HEK293 (cell line): ENCODE data around the gene ANTXRL.

Experiments
- SP2 ChIP-seq: fragments of 450-650 bp; formaldehyde crosslinking; IDR thresholded peaks from 2 replicates; pipeline ENCODE4 v1.5.1; 2016; ENCODE audit warnings: missing biosample characterization, missing genetic modification characterization
- ZBTB21 ChIP-seq: fragments of 450-650 bp; formaldehyde crosslinking; IDR thresholded peaks from 2 replicates; pipeline ENCODE4 v1.5.1; 2017; ENCODE audit warnings: missing biosample characterization, missing genetic modification characterization
- ZBTB8A ChIP-seq: fragments of 450-650 bp; formaldehyde crosslinking; IDR thresholded peaks from 2 replicates; pipeline ENCODE4 v1.5.1; 2016; ENCODE audit warnings: missing biosample characterization, missing genetic modification characterization
- ZNF121 ChIP-seq: fragments of 450-650 bp; formaldehyde crosslinking; IDR thresholded peaks from 2 replicates; pipeline ENCODE4 v1.5.1; 2016; ENCODE audit warnings: missing biosample characterization, missing genetic modification characterization
- ZNF132 ChIP-seq: fragments of 450-650 bp; formaldehyde crosslinking; IDR thresholded peaks from 2 replicates; pipeline ENCODE4 v1.5.1; 2017; ENCODE audit warnings: missing biosample characterization, missing genetic modification characterization, borderline replicate concordance
- ZNF202 ChIP-seq: fragments of 450-650 bp; formaldehyde crosslinking; IDR thresholded peaks from 2 replicates; pipeline ENCODE4 v1.5.1; 2016; ENCODE audit warnings: missing biosample characterization, missing genetic modification characterization, borderline replicate concordance
- ZNF266 ChIP-seq: fragments of 450-650 bp; formaldehyde crosslinking; IDR thresholded peaks from 2 replicates; pipeline ENCODE4 v1.5.1; 2016; ENCODE audit warnings: missing biosample characterization, missing genetic modification characterization, low read depth
- ZNF324 ChIP-seq: fragments of 450-650 bp; formaldehyde crosslinking; IDR thresholded peaks from 2 replicates; pipeline ENCODE4 v1.5.1; 2016; ENCODE audit warnings: missing biosample characterization, missing genetic modification characterization
- ZNF510 ChIP-seq: fragments of 450-650 bp; formaldehyde crosslinking; IDR thresholded peaks from 2 replicates; pipeline ENCODE4 v1.5.1; 2018; ENCODE audit warnings: mild to moderate bottlenecking, missing genetic modification characterization, missing biosample characterization; ENCODE audit not compliant: insufficient replicate concordance
- ZNF654 ChIP-seq: fragments of 450-650 bp; formaldehyde crosslinking; IDR thresholded peaks from 2 replicates; pipeline ENCODE4 v1.5.1; 2016; ENCODE audit warnings: low read depth, missing biosample characterization, missing genetic modification characterization
- ZNF670 ChIP-seq: fragments of 450-650 bp; formaldehyde crosslinking; IDR thresholded peaks from 2 replicates; pipeline ENCODE4 v1.5.1; 2016; ENCODE audit warnings: missing biosample characterization, missing genetic modification characterization, low read depth
- ZNF776 ChIP-seq: fragments of 450-650 bp; formaldehyde crosslinking; IDR thresholded peaks from 2 replicates; pipeline ENCODE4 v1.5.0; 2017; ENCODE audit warnings: missing biosample characterization, missing genetic modification characterization, borderline replicate concordance
- TF ChIP-seq, protein P1 (sequence below): fragments of 450-650 bp; formaldehyde crosslinking; IDR thresholded peaks from 2 replicates; pipeline ENCODE4 v1.5.1; 2016; ENCODE audit warnings: missing biosample characterization, missing genetic modification characterization
- TF ChIP-seq, protein P2 (sequence below): fragments of 450-650 bp; formaldehyde crosslinking; IDR thresholded peaks from 2 replicates; pipeline ENCODE4 v1.5.1; 2016; ENCODE audit warnings: missing biosample characterization, missing genetic modification characterization

DNA sequence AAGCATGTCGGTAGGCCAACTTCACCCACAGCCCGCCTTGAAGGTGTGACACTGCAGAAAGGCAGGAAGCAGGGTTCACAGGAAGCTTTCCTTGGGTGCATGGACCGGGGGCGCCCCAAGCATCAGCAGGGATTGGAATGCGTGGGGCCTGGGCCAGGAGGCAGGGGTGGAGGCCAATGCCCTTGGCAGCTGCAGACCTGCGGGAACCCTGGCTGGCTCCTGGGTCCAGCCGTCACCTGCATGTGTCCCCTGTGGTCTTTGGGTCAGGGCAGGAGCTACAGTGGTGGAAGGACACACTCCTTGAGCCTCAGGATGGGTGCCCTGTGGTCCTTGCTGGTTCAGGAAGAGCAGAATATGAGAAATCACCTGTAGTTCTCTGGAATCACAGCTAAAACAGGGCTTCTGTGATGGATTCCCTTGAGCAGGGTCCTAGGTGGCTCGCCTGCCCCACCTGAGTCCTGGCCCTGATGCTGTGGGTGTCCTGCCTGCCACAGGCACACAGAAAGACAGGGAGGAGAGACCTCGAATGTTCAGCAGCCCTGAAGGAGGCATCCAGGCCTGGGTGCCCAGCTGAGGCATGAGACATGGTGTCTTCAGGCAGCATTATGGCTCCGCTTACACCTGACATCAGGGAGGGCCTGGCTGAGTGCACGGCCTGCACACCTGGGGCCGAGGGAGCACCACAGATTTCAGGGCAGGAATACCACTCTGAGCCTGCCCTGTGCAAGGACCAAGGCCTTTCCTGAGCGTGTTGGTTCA lies 15.1 kb downstream of the ANTXRL start:
- no peak for TF ChIP-seq ZNF670 (tag by site-specific recombination)
- TF ChIP-seq, protein P1, sequence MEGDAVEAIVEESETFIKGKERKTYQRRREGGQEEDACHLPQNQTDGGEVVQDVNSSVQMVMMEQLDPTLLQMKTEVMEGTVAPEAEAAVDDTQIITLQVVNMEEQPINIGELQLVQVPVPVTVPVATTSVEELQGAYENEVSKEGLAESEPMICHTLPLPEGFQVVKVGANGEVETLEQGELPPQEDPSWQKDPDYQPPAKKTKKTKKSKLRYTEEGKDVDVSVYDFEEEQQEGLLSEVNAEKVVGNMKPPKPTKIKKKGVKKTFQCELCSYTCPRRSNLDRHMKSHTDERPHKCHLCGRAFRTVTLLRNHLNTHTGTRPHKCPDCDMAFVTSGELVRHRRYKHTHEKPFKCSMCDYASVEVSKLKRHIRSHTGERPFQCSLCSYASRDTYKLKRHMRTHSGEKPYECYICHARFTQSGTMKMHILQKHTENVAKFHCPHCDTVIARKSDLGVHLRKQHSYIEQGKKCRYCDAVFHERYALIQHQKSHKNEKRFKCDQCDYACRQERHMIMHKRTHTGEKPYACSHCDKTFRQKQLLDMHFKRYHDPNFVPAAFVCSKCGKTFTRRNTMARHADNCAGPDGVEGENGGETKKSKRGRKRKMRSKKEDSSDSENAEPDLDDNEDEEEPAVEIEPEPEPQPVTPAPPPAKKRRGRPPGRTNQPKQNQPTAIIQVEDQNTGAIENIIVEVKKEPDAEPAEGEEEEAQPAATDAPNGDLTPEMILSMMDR (tag by site-specific recombination): no peak
- TF ChIP-seq ZNF510 (tag by site-specific recombination): no peak
- no peak for TF ChIP-seq ZBTB21
- no peak for TF ChIP-seq SP2 (tag by site-specific recombination)
- no peak for TF ChIP-seq ZNF654
- TF ChIP-seq ZNF121 (tag by site-specific recombination): no peak
- TF ChIP-seq ZNF776: no peak
- TF ChIP-seq ZNF132 (tag by site-specific recombination): no peak
- TF ChIP-seq ZNF324: no peak
- TF ChIP-seq ZNF266 (tag by site-specific recombination): no peak
- TF ChIP-seq ZBTB8A (tag by site-specific recombination): no peak
- no peak for TF ChIP-seq ZNF202 (tag by site-specific recombination)
- TF ChIP-seq, protein P2, sequence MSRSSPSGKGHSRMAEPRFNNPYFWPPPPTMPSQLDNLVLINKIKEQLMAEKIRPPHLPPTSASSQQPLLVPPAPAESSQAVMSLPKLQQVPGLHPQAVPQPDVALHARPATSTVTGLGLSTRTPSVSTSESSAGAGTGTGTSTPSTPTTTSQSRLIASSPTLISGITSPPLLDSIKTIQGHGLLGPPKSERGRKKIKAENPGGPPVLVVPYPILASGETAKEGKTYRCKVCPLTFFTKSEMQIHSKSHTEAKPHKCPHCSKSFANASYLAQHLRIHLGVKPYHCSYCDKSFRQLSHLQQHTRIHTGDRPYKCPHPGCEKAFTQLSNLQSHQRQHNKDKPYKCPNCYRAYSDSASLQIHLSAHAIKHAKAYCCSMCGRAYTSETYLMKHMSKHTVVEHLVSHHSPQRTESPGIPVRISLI (tag by site-specific recombination): no peak
